Ovary (tissue), 3 donors: ENCODE results near the gene CLDN4.

Experiments
- CTCF ChIP-seq, 3 donors: fragments of 450-650 bp in 2 of 3; fragments of 200-600 bp in 1 of 3; IDR thresholded peaks; one replicate each; pipeline versions ENCODE4 v1.5.1 to v1.8.0; 2016 to 2022; ENCODE audit warnings: antibody characterized with exemption in 3 of 3, mild to moderate bottlenecking in 1 of 3
- EP300 ChIP-seq: sonication (generic); formaldehyde crosslinking; IDR thresholded peaks from one replicate; pipeline ENCODE4 v1.6.1; 2017; ENCODE audit warnings: antibody characterized with exemption
- POLR2A ChIP-seq: fragments of 450-650 bp; IDR thresholded peaks from one replicate; pipeline ENCODE4 v1.6.1; 2017; ENCODE audit warnings: antibody characterized with exemption, mild to moderate bottlenecking, moderate library complexity
- donor health status: DM: no; HTN: no; CAD: no.

GRCh38 chr7:73871163-73872011 is 40.6 kb downstream of the CLDN4 start:
- TF ChIP-seq CTCF (IDR thresholded peaks at IDR 0.05) (no peak), EP300 (no peak), POLR2A (no peak)
